IPS-20b (cell line): ENCODE results near the gene PDLIM7.

Experiments
- H3K27ac ChIP-seq: one replicate; pipeline ENCODE4 v1.5.1; 2013; ENCODE audit warnings: low read length
- H3K27me3 ChIP-seq: 2 replicates; pipeline ENCODE4 v1.6.1; 2013; ENCODE audit warnings: mild to moderate bottlenecking, low read length, inconsistent platforms; ENCODE audit not compliant: insufficient read depth
- H3K36me3 ChIP-seq: 2 replicates; pipeline ENCODE4 v1.6.1; 2013; ENCODE audit warnings: low read depth, mild to moderate bottlenecking, inconsistent platforms, low read length, moderate library complexity; ENCODE audit not compliant: insufficient read depth
- H3K4me1 ChIP-seq: 2 replicates; pipeline ENCODE4 v1.6.1; 2013; ENCODE audit warnings: mild to moderate bottlenecking, control low read depth, inconsistent platforms, low read length, moderate library complexity; ENCODE audit not compliant: insufficient read depth
- H3K4me3 ChIP-seq: 2 replicates; pipeline ENCODE4 v1.5.1; 2013; ENCODE audit warnings: mild to moderate bottlenecking, low read length, inconsistent platforms
- H3K9ac ChIP-seq: 2 replicates; pipeline ENCODE4 v1.6.1; 2013; ENCODE audit warnings: low read depth, mild to moderate bottlenecking, inconsistent platforms, low read length, moderate library complexity
- H3K9me3 ChIP-seq: 2 replicates; pipeline ENCODE4 v1.6.1; 2013; ENCODE audit warnings: mild to moderate bottlenecking, low read depth, low read length, inconsistent platforms; ENCODE audit not compliant: insufficient read depth

Gene PDLIM7

DNA sequence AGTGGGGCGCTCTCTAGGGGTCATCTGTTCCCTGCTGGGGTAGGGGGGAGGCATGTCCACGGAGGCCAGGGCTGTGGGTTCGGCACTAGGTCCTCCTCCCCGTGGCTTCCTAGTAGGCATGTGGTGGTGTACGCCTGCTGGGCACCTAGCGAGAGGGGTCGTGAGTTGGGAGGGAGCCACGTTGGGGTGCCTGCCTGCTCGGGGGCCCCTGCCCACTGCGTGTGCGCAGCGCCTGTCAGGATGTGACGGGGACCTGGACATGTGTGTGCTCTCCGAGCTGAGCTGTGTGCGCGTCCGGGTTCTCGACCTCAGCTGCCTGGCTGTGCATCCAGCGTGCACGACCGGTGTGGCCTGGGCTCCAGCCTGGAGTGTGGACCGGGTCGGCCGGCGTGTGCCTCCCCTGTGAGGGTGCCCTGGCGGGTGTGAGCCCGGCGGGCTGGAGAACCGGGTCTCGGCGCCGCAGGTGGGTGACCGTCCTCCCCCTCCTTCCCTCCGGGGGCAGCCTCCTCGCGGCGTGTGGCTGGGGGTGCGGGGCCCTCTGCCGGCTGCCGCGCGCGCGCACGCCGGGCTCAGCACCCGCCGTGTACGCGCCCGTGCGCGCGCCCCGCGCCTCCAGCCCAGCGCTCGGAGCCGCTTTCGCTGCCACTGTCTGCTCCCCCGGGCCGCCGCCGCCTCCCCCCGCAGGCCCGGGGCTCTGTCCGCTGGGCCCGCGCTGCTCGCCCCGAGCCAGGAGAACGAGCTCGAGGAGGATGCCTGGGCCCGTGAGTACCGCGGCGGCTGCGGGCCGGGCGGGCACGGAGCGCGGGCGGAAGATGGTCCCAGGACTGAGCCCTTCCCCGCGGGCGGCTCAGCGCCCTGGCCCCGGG lies 51.0 kb downstream of the PDLIM7 start, which contains the start of gene PRR7:
TSS of gene PRR7 (plus strand) at position 615 of the 866 bp plus-strand sequence. CDS start 8,254 bp downstream, outside the sequence.
- H3K4me1 ChIP-seq, result peaks cover 6% of the 10 kb centered on the region; the same call in 1 of the 2 replicates
- H3K9ac ChIP-seq, result peak within 1 kb of the TSS; percentile 74
- H3K36me3 ChIP-seq, result no peaks in the 10 kb centered on the region
- no peaks in the 10 kb centered on the region for H3K9me3 ChIP-seq
- peak within 1 kb of the TSS; percentile 67 for H3K4me3 ChIP-seq
- no peak within 1 kb of the TSS for H3K27ac ChIP-seq
- peaks cover 45% of the 10 kb centered on the region for H3K27me3 ChIP-seq

DNA sequence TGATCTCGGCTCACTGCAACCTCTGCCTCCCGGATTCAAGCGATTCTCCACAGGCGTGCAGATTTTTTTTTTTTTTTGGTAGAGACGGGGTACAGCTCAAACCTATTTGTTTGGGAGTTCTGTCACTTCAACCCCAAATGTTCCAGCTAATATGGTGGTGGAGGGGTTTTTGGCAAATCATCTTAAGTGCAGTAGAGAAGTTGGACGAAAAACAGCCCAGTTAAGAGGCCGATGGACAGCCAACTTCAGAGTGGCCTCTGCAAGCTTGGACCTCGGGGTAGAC lies 51.5 kb downstream of the PDLIM7 start:
- Histone ChIP-seq H3K9me3 (no peaks in the 10 kb centered on the region), H3K27me3 (peaks cover 45% of the 10 kb centered on the region), H3K4me3 (peak overlapping the region; percentile 67), H3K4me1 (peaks cover 6% of the 10 kb centered on the region; the same call in 1 of the 2 replicates), H3K9ac (peak overlapping the region; percentile 74; the same call in 1 of the 2 replicates), H3K27ac (no peak overlapping the region), H3K36me3 (no peaks in the 10 kb centered on the region)

DNA sequence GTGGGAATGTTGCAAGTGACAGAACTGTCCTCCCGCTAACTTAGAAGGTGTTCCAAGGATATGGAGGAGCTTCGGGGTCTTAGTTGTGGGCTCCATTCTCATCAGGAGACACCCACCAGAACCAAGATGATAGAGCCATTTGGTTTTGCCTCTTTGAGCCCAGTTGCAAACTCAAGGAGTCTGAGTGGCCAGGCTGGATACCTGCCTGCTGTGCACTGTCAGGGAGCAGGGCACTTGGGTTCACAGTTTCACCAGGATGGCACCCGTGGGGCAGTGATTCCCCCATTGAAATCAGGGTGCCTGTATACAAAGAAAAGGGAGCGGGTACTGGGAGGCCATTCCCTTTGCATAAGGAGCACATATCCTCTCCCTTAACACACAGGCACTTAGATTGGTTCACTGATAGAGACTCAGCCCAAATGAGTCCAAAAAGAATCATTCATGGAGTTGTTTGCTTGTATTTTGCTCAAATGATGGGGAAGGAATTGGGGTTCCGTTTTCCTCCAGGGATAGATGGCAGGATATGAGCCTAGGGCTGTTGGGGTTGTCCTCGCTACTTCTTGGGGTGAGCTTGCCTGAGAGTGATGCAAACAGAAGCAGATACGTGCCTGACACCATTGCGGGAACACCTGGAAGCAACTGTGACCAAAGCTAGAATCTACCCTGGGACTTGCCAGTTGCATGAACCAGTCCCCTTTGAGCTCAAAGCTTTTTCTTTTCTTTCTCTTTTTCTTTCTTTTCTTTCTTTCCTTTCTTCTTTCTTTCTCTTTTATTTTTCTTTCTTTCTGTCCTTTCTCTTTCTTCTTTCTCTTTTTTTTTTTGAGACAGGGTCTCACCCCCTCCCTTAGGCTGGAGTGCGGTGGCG lies 52.1 kb downstream of the PDLIM7 start:
- H3K4me3 ChIP-seq, result peak overlapping the region; percentile 67; the same call in 1 of the 2 replicates

DNA sequence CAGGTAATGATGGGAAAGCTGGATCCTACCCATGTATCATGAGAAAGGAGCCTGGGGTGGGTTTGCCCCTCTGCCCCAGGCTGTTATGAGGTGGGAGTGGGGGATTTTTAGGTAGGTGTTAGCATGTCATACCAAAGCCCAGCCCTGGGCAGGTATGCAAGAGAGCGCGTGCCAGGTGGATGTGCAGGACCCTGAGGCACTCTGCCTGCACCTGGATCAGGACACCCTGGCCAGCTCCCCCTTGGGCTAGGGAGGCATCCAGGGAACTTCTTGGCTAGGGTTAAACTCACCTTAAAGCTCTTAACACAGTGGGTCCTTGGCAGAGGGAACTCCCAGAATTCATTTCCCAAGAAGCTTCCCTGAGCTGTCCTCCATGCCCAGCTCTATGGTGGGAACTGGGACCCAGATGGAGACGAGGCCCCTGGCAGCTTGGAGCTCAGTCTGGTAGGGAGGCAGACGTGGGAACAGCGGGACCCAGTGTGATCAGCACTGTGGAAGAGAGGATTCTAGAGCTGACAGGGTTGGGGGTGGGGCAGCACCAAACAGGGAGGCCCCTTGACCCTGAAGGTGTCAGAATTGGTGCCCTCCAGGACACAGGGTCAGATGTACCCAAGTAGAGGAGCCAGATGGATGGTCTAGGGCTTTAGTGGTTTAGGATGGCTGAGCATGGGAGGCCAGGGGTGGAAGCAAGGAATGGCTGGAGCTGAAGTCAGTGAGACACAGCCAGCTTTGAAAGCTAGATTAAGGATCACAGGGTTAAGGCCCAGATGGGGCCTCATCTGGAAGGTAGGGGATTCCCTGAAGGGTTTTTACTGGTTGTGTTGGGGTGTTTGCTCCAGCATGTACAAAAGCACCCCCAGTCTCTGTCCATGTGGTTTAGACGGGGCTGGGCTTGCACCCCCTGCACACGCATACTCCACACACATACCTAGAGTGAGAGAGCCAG lies 53.0 kb downstream of the PDLIM7 start:
- Histone ChIP-seq H3K9me3 (no peaks in the 10 kb centered on the region), H3K27me3 (peaks cover 40% of the 10 kb centered on the region), H3K9ac (no peak overlapping the region), H3K36me3 (no peaks in the 10 kb centered on the region), H3K4me3 (no peak overlapping the region), H3K4me1 (peaks cover 11% of the 10 kb centered on the region; the same call in 1 of the 2 replicates), H3K27ac (no peak overlapping the region)

More for the DNA sequence above, 52.1 kb downstream of the PDLIM7 start:
- H3K27me3 ChIP-seq, result peaks cover 45% of the 10 kb centered on the region
- H3K9ac ChIP-seq, result peak overlapping the region; percentile 74; the same call in 1 of the 2 replicates
- H3K27ac ChIP-seq, result no peak overlapping the region
- no peaks in the 10 kb centered on the region for H3K9me3 ChIP-seq
- H3K36me3 ChIP-seq, result no peaks in the 10 kb centered on the region
- H3K4me1 ChIP-seq, result peaks cover 6% of the 10 kb centered on the region; the same call in 1 of the 2 replicates

DNA sequence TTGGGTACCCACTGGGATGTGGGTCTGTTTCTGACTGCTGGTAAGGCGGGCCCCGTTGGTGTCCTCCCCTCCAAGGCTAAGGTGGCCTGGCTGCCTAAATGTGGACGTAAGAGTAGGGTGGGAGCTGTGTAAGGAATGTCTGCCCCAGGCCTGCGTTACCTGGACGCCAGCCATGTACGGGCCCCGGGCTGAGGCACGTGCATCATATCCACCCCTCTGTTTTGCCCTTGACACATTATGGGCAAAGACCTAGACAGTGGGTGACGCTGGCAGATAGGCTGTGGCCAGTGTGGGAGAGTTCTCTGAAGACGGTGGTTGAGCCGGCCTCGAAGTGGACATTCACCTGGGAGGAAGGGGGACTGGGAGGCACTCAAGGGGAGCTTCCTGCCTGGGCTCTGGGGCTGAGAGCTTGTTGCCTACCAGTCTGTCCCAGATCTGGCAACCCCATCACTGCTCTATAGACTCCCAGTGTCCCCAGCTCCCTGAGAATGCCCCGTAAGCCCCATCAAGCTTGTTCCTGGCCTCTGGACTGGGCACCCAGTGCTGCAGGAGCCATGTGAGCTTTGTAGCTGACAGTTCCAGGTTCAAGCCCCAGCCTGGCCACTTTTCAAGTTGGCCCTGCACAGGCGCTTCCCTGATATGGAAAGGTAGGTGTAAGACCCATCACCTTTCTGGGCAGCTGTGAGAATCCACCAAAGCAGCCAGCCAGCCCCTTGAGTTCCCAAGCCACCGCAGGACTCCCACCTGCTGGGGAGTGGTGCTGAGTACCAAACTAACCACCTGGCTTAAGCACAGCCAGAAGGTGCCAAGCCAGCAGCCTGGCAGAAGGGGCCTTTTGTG lies 54.0 kb downstream of the PDLIM7 start:
- no peak overlapping the region for H3K4me3 ChIP-seq
- H3K36me3 ChIP-seq, result peaks cover 6% of the 10 kb centered on the region; the same call in 1 of the 2 replicates
- peaks cover 9% of the 10 kb centered on the region; the same call in 1 of the 2 replicates for H3K4me1 ChIP-seq
- no peaks in the 10 kb centered on the region for H3K9me3 ChIP-seq
- no peak overlapping the region for H3K9ac ChIP-seq
- no peak overlapping the region for H3K27ac ChIP-seq
- H3K27me3 ChIP-seq, result peaks cover 33% of the 10 kb centered on the region

DNA sequence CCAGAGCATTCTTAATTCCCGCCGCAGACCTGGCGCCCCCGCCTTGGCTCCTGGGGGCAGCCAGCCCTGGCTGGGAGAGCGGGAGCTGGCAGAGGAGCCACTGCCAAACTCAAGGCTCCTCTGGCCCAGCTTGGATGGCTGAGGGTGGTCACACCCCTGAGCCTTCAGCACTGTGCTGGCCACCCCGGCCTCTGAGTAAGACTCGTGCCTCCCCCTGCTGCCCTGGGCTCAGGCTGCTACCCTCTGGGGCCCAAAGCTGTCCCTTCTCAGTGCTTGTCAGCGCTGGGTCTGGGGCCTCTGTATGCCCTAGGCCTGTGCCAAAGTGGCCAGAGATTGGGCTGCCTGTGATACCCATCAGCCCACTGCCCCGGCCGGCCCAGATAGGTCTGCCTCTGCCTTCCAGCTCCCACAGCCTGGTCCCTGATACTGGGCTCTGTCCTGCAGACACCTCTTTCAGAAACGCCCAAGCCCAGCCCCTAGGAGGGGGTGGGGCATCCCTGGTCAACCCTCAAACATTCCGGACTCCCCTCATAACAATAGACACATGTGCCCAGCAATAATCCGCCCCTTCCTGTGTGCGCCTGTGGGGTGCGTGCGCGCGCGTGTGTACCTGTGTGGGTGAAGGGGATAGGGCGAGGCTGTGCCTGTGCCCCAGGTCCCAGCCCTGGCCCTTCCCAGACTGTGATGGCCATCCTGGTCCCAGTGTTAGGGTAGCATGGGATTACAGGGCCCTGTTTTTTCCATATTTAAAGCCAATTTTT lies 55.2 kb downstream of the PDLIM7 start:
- Histone ChIP-seq H3K27me3 (peaks cover 24% of the 10 kb centered on the region), H3K9me3 (no peaks in the 10 kb centered on the region), H3K36me3 (peaks cover 14% of the 10 kb centered on the region), H3K27ac (no peak overlapping the region), H3K9ac (no peak overlapping the region), H3K4me1 (peaks cover 5% of the 10 kb centered on the region; the same call in 1 of the 2 replicates), H3K4me3 (no peak overlapping the region)

DNA sequence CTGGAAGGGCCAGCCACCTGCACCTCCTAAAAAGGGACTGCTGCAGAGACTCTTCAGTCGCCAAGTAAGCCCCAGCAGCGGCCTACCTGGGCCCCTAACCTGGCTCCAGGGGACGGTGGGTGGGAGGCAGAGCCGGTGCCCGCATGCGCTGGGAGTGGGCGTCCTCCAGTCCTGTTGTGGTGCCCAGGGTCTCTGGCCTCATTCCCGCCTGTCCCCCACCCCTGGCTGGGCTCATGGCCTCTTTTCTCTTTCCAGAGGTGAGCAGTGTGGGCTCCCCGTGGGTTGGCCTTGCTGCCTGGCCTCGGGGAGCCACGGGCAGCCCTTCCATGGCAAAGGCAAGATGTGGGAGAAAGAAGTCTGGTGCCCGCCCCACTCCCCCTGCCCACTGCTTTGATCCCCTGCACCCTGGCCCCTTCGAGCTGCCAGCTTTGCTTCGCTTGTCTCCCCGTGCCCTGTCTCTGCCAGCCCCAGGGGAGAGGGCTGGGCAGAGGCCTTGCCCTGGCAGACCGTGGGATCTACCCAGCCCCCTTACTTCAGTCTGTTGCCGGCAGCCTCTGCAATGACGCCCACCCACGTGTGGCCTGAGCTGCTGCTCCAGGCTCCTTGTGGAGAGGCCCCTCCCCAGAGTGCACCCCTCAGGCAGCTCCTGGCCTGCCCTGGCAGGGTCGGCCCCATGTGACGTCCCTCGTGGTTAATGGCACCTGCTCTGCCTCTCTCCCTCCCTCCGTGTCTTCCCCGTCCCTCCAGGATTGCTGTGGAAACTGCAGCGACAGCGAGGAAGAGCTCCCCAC lies 56.2 kb downstream of the PDLIM7 start:
- Histone ChIP-seq H3K36me3 (peaks cover 16% of the 10 kb centered on the region), H3K9ac (no peak overlapping the region), H3K27ac (no peak overlapping the region), H3K9me3 (no peaks in the 10 kb centered on the region), H3K27me3 (peaks cover 22% of the 10 kb centered on the region), H3K4me1 (peaks cover 5% of the 10 kb centered on the region; the same call in 1 of the 2 replicates), H3K4me3 (no peak overlapping the region)

DNA sequence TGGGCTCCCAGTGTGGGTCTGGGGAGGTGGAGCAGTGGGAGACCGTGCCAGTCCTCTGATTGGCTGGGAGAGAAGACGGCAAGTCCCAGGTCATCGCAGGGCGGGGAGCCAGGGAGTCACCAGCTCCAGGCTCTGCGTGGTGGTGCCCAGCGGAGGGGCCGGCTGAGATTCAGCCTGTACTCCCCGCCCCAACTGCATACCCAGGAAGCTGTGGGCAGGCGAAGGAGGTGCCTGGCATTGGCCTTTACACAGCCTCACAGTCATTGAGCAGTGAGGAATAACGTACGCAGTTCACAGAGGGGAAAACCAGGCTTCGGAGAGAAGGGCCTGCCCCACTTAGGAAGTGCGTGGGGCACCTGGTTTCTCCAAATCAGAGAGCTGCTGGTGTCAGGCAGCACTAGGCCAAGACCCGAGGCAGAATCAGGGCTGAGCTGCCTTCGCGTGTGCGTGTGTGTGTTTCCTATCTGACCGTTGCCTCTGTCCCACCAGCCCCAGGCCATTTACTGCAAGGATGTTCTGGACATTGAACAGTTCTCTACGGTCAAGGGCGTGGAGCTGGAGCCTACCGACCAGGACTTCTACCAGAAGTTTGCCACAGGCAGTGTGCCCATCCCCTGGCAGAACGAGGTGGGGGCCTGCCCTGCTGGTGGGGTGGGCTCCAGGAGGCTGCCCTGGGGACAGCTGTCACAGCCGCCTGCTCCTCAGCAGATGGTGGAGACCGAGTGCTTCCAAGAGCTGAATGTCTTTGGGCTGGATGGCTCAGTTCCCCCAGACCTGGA lies 57.0 kb downstream of the PDLIM7 start:
- Histone ChIP-seq H3K4me3 (no peak overlapping the region), H3K36me3 (peaks cover 21% of the 10 kb centered on the region), H3K9me3 (no peaks in the 10 kb centered on the region), H3K9ac (no peak overlapping the region), H3K4me1 (peaks cover 5% of the 10 kb centered on the region; the same call in 1 of the 2 replicates), H3K27me3 (peaks cover 14% of the 10 kb centered on the region), H3K27ac (no peak overlapping the region)

DNA sequence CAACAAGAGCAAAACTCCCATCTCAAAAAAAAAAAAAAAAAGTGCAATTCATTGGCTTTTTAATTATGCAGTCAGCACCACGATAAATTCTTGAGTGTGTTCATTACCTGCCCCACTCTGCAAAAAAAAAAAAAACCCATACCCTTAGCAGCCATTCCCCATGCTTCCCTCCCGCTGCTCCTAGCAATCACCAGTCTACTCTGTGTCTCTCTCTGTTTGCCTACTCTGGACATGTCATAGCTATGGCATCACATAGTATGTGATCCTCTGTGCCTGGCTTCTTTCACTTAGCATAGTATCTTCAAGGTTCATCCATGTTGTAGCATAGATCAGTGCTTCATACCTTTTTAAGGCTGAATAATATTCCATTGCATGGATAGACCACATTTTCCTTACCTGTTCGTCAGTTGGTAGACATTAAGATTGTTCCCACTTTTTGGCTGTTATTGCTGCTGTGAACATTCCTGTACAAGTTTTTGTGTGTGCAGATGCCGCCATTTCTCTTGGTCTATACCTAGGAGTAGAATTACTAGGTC lies 57.8 kb downstream of the PDLIM7 start:
- Histone ChIP-seq H3K4me1 (peaks cover 5% of the 10 kb centered on the region; the same call in 1 of the 2 replicates), H3K27me3 (peaks cover 6% of the 10 kb centered on the region; the same call in 1 of the 2 replicates), H3K9ac (no peak overlapping the region), H3K9me3 (no peaks in the 10 kb centered on the region), H3K4me3 (no peak overlapping the region), H3K27ac (no peak overlapping the region), H3K36me3 (peaks cover 29% of the 10 kb centered on the region)
